ENCODE measurements around the gene CKAP2L. TPM values are rescaled to one million over a fixed set of nuclear protein-coding genes. Genes with fewer than 3 reads are reported as not detected.
A peak's percentile ranks its signal among the peaks of the same experiment; 100 is the strongest.

Gene CKAP2L
- total and polyA plus RNA-seq, 4 donors, result 0.19 to 15.9 (median 0.91) TPM; not detected in 1

DNA sequence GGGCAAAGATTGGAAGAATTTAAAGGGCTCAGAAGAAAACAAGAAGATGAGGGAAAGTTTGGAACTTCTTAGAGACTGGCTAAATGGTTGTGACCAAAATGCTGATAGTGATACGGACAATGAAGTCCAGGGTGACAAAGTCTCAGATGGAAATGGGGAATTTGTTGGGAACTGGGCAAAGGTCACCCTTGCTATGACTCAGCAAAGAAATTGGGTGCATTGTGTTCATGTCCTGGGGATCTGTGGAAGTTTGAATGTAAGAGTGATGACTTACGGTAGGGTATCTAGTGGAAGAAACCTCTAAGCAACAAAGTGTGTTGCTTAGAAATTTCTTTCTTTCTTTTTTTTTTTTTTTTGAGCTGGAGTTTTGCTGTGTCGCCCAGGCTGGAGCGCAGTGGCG, 25.9 kb upstream of the CKAP2L start:
- WGBS, result 84% methylated on average over 5 of the region's 5 CpGs
- no peak for DNase-seq (ENCODE audit: low spot score)
- H3K9ac ChIP-seq (ENCODE audit: low read depth in 1 of 2, low read length in 2 of 2), result no peak overlapping the region
- H3K27me3 ChIP-seq (ENCODE audit: control insufficient read depth in 4 of 4, insufficient read depth in 4 of 4, low read length in 3 of 4), result no peaks in the 10 kb centered on the region
- no peak overlapping the region for H3K4me3 ChIP-seq (ENCODE audit: low read depth in 1 of 3, low read length in 3 of 3)
- no peak overlapping the region for H3K27ac ChIP-seq (ENCODE audit: low read depth in 1 of 2, low read length in 2 of 2)
- peaks cover 0 to 2% (median 0%) of the 10 kb centered on the region in 4 donors for H3K4me1 ChIP-seq (ENCODE audit: control insufficient read depth in 4 of 4, insufficient read depth in 4 of 4, low read length in 3 of 4)
- TF ChIP-seq HNF4G (IDR thresholded peaks at IDR 0.05), result peak; percentile 43
- TF ChIP-seq, protein P1, sequence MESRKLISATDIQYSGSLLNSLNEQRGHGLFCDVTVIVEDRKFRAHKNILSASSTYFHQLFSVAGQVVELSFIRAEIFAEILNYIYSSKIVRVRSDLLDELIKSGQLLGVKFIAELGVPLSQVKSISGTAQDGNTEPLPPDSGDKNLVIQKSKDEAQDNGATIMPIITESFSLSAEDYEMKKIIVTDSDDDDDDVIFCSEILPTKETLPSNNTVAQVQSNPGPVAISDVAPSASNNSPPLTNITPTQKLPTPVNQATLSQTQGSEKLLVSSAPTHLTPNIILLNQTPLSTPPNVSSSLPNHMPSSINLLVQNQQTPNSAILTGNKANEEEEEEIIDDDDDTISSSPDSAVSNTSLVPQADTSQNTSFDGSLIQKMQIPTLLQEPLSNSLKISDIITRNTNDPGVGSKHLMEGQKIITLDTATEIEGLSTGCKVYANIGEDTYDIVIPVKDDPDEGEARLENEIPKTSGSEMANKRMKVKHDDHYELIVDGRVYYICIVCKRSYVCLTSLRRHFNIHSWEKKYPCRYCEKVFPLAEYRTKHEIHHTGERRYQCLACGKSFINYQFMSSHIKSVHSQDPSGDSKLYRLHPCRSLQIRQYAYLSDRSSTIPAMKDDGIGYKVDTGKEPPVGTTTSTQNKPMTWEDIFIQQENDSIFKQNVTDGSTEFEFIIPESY (IDR thresholded peaks at IDR 0.05), result no peak
- TF ChIP-seq HNF4A (conservative IDR thresholded peaks at IDR 0.05), result peak; percentile 74 to 80
- TF ChIP-seq, protein P2, sequence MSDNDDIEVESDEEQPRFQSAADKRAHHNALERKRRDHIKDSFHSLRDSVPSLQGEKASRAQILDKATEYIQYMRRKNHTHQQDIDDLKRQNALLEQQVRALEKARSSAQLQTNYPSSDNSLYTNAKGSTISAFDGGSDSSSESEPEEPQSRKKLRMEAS (IDR thresholded peaks at IDR 0.05), result no peak
- peak; percentile 26 for TF ChIP-seq SP1 (IDR thresholded peaks at IDR 0.05)
- no peaks in the 10 kb centered on the region for H3K36me3 ChIP-seq (ENCODE audit: control insufficient read depth in 4 of 4, insufficient read depth in 3 of 4, low read depth in 1 of 4, low read length in 3 of 4)
- H3K9me3 ChIP-seq (ENCODE audit: control insufficient read depth in 4 of 4, low read length in 3 of 4), result no peaks in the 10 kb centered on the region

DNA sequence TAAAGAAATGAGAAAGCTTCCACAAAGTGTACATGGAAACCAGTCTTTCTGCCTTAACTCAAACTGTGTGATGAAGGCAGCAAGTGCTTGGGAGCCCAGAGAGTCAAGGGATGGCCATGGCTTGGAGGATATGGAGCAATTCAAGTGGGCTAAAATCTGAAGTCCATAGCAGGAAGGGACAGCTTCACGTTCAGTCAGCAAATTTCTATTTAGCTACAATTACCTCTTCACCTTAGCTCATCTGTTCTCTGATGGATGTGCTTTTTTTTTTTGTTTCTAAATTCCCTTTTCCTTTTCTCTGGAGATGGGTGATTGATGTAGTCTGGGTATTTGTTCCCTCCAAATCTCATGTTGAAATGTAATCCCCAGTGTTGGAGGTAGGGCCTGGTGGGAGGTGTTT, 24.8 kb upstream of the CKAP2L start:
- DNase-seq (ENCODE audit: low spot score), result no peak
- Histone ChIP-seq H3K4me3 (ENCODE audit: low read depth in 1 of 3, low read length in 3 of 3) (no peak overlapping the region), H3K4me1 (ENCODE audit: control insufficient read depth in 4 of 4, insufficient read depth in 4 of 4, low read length in 3 of 4) (peaks cover 0 to 2% (median 0%) of the 10 kb centered on the region in 4 donors), H3K27ac (ENCODE audit: low read depth in 1 of 2, low read length in 2 of 2) (no peak overlapping the region), H3K9me3 (ENCODE audit: control insufficient read depth in 4 of 4, low read length in 3 of 4) (no peaks in the 10 kb centered on the region), H3K36me3 (ENCODE audit: control insufficient read depth in 4 of 4, insufficient read depth in 3 of 4, low read depth in 1 of 4, low read length in 3 of 4) (no peaks in the 10 kb centered on the region), H3K9ac (ENCODE audit: low read depth in 1 of 2, low read length in 2 of 2) (no peak overlapping the region), H3K27me3 (ENCODE audit: control insufficient read depth in 4 of 4, insufficient read depth in 4 of 4, low read length in 3 of 4) (no peaks in the 10 kb centered on the region)
- TF ChIP-seq FOXA1 (IDR thresholded peaks at IDR 0.05) (no peak), TAF1 (conservative IDR thresholded peaks at IDR 0.05) (no peak), HNF4G (IDR thresholded peaks at IDR 0.05) (no peak), FOXA2 (IDR thresholded peaks at IDR 0.05) (no peak)
- TF ChIP-seq, protein P3, sequence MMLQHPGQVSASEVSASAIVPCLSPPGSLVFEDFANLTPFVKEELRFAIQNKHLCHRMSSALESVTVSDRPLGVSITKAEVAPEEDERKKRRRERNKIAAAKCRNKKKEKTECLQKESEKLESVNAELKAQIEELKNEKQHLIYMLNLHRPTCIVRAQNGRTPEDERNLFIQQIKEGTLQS (IDR thresholded peaks at IDR 0.05), result no peak
- 95% methylated on average over 1 of the region's 1 CpG for WGBS

DNA sequence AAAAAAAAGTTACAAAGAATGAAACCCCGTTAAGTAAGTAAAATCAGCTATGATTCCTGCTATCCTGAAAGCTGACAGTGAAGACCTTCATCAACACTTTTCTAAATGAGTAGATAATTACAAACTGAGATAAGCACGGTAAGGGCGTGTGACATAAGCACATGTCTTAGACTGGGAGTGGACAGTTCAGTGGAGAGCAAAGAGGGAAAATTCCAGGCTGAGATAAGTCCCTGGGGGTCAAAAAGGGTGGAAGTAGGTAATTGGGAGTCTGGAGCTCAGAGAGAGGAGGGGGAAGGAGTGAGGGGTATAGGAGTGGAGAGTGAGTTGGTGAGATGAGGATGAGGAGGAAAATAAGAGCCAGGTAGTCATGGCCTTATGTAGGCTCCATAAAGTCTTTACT, 24.2 kb upstream of the CKAP2L start:
- WGBS, result 89% methylated on average over 3 of the region's 3 CpGs
- H3K36me3 ChIP-seq (ENCODE audit: control insufficient read depth in 4 of 4, insufficient read depth in 3 of 4, low read depth in 1 of 4, low read length in 3 of 4), result no peaks in the 10 kb centered on the region
- H3K9me3 ChIP-seq (ENCODE audit: control insufficient read depth in 4 of 4, low read length in 3 of 4), result no peaks in the 10 kb centered on the region
- H3K4me3 ChIP-seq (ENCODE audit: low read depth in 1 of 3, low read length in 3 of 3), result no peak overlapping the region
- H3K4me1 ChIP-seq (ENCODE audit: control insufficient read depth in 4 of 4, insufficient read depth in 4 of 4, low read length in 3 of 4), result no peaks in the 10 kb centered on the region
- H3K27me3 ChIP-seq (ENCODE audit: control insufficient read depth in 4 of 4, insufficient read depth in 4 of 4, low read length in 3 of 4), result no peaks in the 10 kb centered on the region
- TF ChIP-seq, protein P1 (IDR thresholded peaks at IDR 0.05), result no peak
- TF ChIP-seq YY1 (IDR thresholded peaks at IDR 0.05) (no peak), RXRA (IDR thresholded peaks at IDR 0.05) (no peak)
- TF ChIP-seq, protein P4, sequence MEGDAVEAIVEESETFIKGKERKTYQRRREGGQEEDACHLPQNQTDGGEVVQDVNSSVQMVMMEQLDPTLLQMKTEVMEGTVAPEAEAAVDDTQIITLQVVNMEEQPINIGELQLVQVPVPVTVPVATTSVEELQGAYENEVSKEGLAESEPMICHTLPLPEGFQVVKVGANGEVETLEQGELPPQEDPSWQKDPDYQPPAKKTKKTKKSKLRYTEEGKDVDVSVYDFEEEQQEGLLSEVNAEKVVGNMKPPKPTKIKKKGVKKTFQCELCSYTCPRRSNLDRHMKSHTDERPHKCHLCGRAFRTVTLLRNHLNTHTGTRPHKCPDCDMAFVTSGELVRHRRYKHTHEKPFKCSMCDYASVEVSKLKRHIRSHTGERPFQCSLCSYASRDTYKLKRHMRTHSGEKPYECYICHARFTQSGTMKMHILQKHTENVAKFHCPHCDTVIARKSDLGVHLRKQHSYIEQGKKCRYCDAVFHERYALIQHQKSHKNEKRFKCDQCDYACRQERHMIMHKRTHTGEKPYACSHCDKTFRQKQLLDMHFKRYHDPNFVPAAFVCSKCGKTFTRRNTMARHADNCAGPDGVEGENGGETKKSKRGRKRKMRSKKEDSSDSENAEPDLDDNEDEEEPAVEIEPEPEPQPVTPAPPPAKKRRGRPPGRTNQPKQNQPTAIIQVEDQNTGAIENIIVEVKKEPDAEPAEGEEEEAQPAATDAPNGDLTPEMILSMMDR (IDR thresholded peaks at IDR 0.05; ENCODE audit: low read depth, low read length, missing input control), result no peak
- no peak overlapping the region for H3K9ac ChIP-seq (ENCODE audit: low read depth in 1 of 2, low read length in 2 of 2)
- no peak for DNase-seq (ENCODE audit: low spot score)
- no peak overlapping the region for H3K27ac ChIP-seq (ENCODE audit: low read depth in 1 of 2, low read length in 2 of 2)

Data from liver (tissue), 9 donors.